ENCODE results near the gene CFAP107.

DNA sequence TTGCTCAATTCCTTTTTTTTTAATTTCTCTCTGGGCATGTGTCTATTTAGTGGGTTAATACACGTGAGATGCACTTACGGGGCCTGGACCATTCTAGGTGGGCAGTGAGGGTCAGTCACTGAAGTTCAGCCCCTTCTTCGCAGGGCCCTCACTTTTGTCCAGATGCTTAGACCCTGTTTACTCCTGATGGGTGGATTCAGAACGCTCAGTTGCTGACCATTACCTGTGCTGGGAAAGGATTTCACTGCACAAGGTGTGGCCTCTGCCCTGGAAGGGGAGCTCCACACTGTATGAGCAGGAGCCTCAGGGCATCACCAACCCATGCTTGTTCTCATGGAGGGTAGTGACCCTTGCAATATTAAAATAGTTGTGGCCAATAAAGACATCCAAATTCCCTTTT, 32.1 kb downstream of the CFAP107 start:
- TF ChIP-seq, protein P1, sequence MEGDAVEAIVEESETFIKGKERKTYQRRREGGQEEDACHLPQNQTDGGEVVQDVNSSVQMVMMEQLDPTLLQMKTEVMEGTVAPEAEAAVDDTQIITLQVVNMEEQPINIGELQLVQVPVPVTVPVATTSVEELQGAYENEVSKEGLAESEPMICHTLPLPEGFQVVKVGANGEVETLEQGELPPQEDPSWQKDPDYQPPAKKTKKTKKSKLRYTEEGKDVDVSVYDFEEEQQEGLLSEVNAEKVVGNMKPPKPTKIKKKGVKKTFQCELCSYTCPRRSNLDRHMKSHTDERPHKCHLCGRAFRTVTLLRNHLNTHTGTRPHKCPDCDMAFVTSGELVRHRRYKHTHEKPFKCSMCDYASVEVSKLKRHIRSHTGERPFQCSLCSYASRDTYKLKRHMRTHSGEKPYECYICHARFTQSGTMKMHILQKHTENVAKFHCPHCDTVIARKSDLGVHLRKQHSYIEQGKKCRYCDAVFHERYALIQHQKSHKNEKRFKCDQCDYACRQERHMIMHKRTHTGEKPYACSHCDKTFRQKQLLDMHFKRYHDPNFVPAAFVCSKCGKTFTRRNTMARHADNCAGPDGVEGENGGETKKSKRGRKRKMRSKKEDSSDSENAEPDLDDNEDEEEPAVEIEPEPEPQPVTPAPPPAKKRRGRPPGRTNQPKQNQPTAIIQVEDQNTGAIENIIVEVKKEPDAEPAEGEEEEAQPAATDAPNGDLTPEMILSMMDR (IDR thresholded peaks at IDR 0.05), result no peak
- TF ChIP-seq POLR2A (IDR thresholded peaks at IDR 0.05), result no peak

Data from esophagus squamous epithelium (tissue), 4 donors.